Measurements from ENCODE around the gene DLD.
A peak's percentile ranks its signal among the peaks of the same experiment; 100 is the strongest.

The DLD gene

DNA sequence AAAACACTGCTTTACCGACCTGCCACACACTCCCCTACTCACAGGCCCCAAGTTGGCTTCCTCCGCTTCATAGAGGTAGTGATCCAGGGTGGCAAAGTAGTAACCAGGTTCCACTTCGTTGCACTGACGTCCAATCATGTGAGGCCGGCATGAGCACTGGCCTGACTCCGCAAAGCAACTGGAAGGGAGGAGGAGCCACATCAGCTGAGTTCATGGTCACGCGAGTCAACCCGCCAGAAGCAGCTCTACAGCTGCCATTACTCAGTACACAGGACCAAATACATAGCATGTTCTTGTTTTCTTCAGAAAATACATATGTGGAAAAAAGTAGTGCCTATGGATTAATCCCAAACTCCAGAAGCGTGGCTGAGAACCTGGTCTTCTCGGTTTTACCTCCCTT, 73.5 kb downstream of the DLD start:
- Histone ChIP-seq H3K23ac (ENCODE audit: low read length in 2 of 2) (no peak overlapping the region), H3K27ac (ENCODE audit: low read length, poor library complexity, severe bottlenecking) (peak overlapping the region; percentile 32), H3K9ac (ENCODE audit: low read length) (no peak overlapping the region), H3K79me1 (replicated peaks; ENCODE audit: low read length, poor library complexity, severe bottlenecking) (peaks cover 7% of the 10 kb centered on the region), H4K8ac (ENCODE audit: low read length) (peak overlapping the region; percentile 51), H3K4me2 (ENCODE audit: low read length, poor library complexity, severe bottlenecking) (no peak overlapping the region), H2BK12ac (ENCODE audit: low read length in 2 of 2) (no peak overlapping the region), H3K4me3 (ENCODE audit: insufficient read depth in 1 of 2, low read depth in 1 of 2, low read length in 2 of 2) (no peak overlapping the region), H3K36me3 (ENCODE audit: control insufficient read depth in 1 of 2, insufficient read depth in 2 of 2, low read depth in 1 of 2, low read length in 2 of 2) (peaks cover 61 to 89% of the 10 kb centered on the region in 2 experiments), H3K27me3 (ENCODE audit: control insufficient read depth in 1 of 2, insufficient read depth in 1 of 2, low read length in 2 of 2) (no peaks in the 10 kb centered on the region), H2AFZ (ENCODE audit: low read depth, low read length) (no peak overlapping the region), H3K4me1 (ENCODE audit: control insufficient read depth, insufficient read depth, low read depth, low read length) (peaks cover 15% of the 10 kb centered on the region), H3K18ac (ENCODE audit: low read depth in 1 of 2, low read length in 2 of 2) (no peak overlapping the region), H4K91ac (ENCODE audit: low read length) (no peak overlapping the region), H3K9me3 (ENCODE audit: control insufficient read depth, low read length) (no peaks in the 10 kb centered on the region), H2BK15ac (ENCODE audit: low read depth, poor library complexity, severe bottlenecking) (no peak overlapping the region), H3K4ac (ENCODE audit: low read depth in 1 of 2, low read length in 2 of 2) (no peak overlapping the region), H2BK5ac (ENCODE audit: low read depth, low read length, poor library complexity, severe bottlenecking) (no peak overlapping the region), H2BK120ac (ENCODE audit: low read depth, low read length) (no peak overlapping the region), H2AK5ac (ENCODE audit: low read length, severe bottlenecking) (peak overlapping the region; percentile 79), H3K14ac (ENCODE audit: low read length in 2 of 2) (no peak overlapping the region)
- DNase-seq: no peak
- WGBS: 95% methylated on average over 8 of the region's 11 CpGs

DNA sequence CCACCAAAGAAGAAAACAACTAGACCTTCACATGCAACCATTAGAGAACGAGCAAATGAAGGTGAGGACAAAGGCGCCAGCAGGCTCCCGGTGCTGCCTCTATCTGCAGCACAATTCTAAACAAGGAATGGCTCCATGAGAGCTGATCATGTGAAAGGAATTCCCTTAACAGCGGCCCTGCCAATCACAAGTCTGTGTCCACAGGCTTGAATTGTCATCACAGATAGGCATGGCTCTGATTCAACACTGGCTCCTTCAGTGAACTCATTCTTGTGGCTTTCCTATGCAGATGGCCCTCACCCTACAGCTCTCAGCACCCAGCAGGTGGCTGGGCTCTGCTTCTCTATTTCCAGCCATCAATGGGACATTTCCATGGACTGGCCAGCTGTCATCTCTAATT, 75.7 kb downstream of the DLD start:
- Histone ChIP-seq H3K27ac (ENCODE audit: low read length, poor library complexity, severe bottlenecking) (peak overlapping the region; percentile 76), H3K14ac (ENCODE audit: low read length in 2 of 2) (no peak overlapping the region), H4K91ac (ENCODE audit: low read length) (no peak overlapping the region), H3K23ac (ENCODE audit: low read length in 2 of 2) (no peak overlapping the region), H2BK12ac (ENCODE audit: low read length in 2 of 2) (no peak overlapping the region), H2BK120ac (ENCODE audit: low read depth, low read length) (no peak overlapping the region), H2AFZ (ENCODE audit: low read depth, low read length) (no peak overlapping the region), H2BK15ac (ENCODE audit: low read depth, poor library complexity, severe bottlenecking) (no peak overlapping the region), H3K18ac (ENCODE audit: low read depth in 1 of 2, low read length in 2 of 2) (no peak overlapping the region), H2BK5ac (ENCODE audit: low read depth, low read length, poor library complexity, severe bottlenecking) (no peak overlapping the region), H3K9me3 (ENCODE audit: control insufficient read depth, low read length) (no peaks in the 10 kb centered on the region), H3K27me3 (ENCODE audit: control insufficient read depth in 1 of 2, insufficient read depth in 1 of 2, low read length in 2 of 2) (no peaks in the 10 kb centered on the region), H3K79me1 (replicated peaks; ENCODE audit: low read length, poor library complexity, severe bottlenecking) (peaks cover 7% of the 10 kb centered on the region), H3K4me2 (ENCODE audit: low read length, poor library complexity, severe bottlenecking) (no peak overlapping the region), H2AK5ac (ENCODE audit: low read length, severe bottlenecking) (no peak overlapping the region), H3K36me3 (ENCODE audit: control insufficient read depth in 1 of 2, insufficient read depth in 2 of 2, low read depth in 1 of 2, low read length in 2 of 2) (peaks cover 54 to 84% of the 10 kb centered on the region in 2 experiments), H3K9ac (ENCODE audit: low read length) (no peak overlapping the region), H3K4me3 (ENCODE audit: insufficient read depth in 1 of 2, low read depth in 1 of 2, low read length in 2 of 2) (no peak overlapping the region), H3K4me1 (ENCODE audit: control insufficient read depth, insufficient read depth, low read depth, low read length) (peaks cover 12% of the 10 kb centered on the region), H4K8ac (ENCODE audit: low read length) (no peak overlapping the region), H3K4ac (ENCODE audit: low read depth in 1 of 2, low read length in 2 of 2) (no peak overlapping the region)
- WGBS: 25% methylated on average over 4 of the region's 4 CpGs
- peak; percentile 86 for DNase-seq

DNA sequence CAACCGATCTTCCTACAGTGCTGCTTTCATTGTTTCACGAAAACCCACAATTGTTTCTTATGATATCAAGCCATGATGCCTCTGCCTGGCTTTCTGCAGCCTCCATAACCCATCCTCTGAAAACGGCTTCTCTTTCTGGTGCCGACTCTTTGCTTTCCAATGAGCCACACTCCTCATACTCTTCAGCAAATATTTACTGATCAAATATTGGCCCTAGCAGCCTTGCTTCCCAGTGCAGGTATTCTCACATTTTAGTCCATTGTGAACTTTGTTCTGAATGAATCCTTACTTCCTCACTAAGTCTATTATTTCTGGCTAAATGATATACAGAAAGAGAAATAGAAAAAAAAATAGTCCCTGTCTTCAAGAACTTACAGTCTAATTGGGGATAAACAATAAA, 76.4 kb downstream of the DLD start:
- WGBS: 96% methylated on average over 4 of the region's 4 CpGs
- no peak overlapping the region for H3K23ac ChIP-seq (ENCODE audit: low read length in 2 of 2)
- no peak overlapping the region for H3K18ac ChIP-seq (ENCODE audit: low read depth in 1 of 2, low read length in 2 of 2)
- H2BK12ac ChIP-seq (ENCODE audit: low read length in 2 of 2): no peak overlapping the region
- DNase-seq: no peak
- peaks cover 7% of the 10 kb centered on the region for H3K79me1 ChIP-seq (replicated peaks; ENCODE audit: low read length, poor library complexity, severe bottlenecking)
- no peak overlapping the region for H4K8ac ChIP-seq (ENCODE audit: low read length)
- H3K27ac ChIP-seq (ENCODE audit: low read length, poor library complexity, severe bottlenecking): peak overlapping the region; percentile 76
- H3K4me1 ChIP-seq (ENCODE audit: control insufficient read depth, insufficient read depth, low read depth, low read length): peaks cover 10% of the 10 kb centered on the region
- no peak overlapping the region for H3K4me2 ChIP-seq (ENCODE audit: low read length, poor library complexity, severe bottlenecking)
- H2BK15ac ChIP-seq (ENCODE audit: low read depth, poor library complexity, severe bottlenecking): no peak overlapping the region
- H3K4me3 ChIP-seq (ENCODE audit: insufficient read depth in 1 of 2, low read depth in 1 of 2, low read length in 2 of 2): no peak overlapping the region
- H3K36me3 ChIP-seq (ENCODE audit: control insufficient read depth in 1 of 2, insufficient read depth in 2 of 2, low read depth in 1 of 2, low read length in 2 of 2): peaks cover 49 to 79% of the 10 kb centered on the region in 2 experiments
- no peak overlapping the region for H2AFZ ChIP-seq (ENCODE audit: low read depth, low read length)
- no peak overlapping the region for H3K9ac ChIP-seq (ENCODE audit: low read length)
- no peak overlapping the region for H4K91ac ChIP-seq (ENCODE audit: low read length)
- no peaks in the 10 kb centered on the region for H3K9me3 ChIP-seq (ENCODE audit: control insufficient read depth, low read length)
- no peak overlapping the region for H2BK5ac ChIP-seq (ENCODE audit: low read depth, low read length, poor library complexity, severe bottlenecking)
- H3K4ac ChIP-seq (ENCODE audit: low read depth in 1 of 2, low read length in 2 of 2): no peak overlapping the region
- H2AK5ac ChIP-seq (ENCODE audit: low read length, severe bottlenecking): no peak overlapping the region
- H3K14ac ChIP-seq (ENCODE audit: low read length in 2 of 2): no peak overlapping the region
- H2BK120ac ChIP-seq (ENCODE audit: low read depth, low read length): no peak overlapping the region
- no peaks in the 10 kb centered on the region for H3K27me3 ChIP-seq (ENCODE audit: control insufficient read depth in 1 of 2, insufficient read depth in 1 of 2, low read length in 2 of 2)

DNA sequence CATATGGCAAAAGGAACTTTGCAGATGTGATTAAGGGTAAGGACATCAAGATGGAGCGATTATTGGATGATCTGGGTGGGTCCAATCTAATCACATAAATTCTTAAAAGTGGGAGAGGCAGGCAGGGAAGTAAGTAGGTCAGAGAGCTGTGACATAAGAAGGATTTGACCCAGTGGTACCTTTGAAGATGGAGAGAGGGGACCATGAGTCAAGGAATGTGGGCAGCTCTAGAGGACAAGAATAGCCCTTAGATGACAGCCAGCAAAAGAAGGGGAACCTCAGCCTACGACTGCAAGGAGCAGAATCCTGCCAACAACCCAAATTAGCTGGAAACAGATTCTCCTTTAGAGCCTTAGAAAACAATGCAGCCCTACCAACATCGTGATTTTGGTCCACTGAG, 77.5 kb downstream of the DLD start:
- Histone ChIP-seq H3K4me2 (ENCODE audit: low read length, poor library complexity, severe bottlenecking) (no peak overlapping the region), H2BK15ac (ENCODE audit: low read depth, poor library complexity, severe bottlenecking) (no peak overlapping the region), H3K4me3 (ENCODE audit: insufficient read depth in 1 of 2, low read depth in 1 of 2, low read length in 2 of 2) (no peak overlapping the region), H2BK12ac (ENCODE audit: low read length in 2 of 2) (no peak overlapping the region), H3K23ac (ENCODE audit: low read length in 2 of 2) (no peak overlapping the region), H3K14ac (ENCODE audit: low read length in 2 of 2) (peak overlapping the region in 1 of 2 experiments; percentile 35), H2AK5ac (ENCODE audit: low read length, severe bottlenecking) (no peak overlapping the region), H3K27me3 (ENCODE audit: control insufficient read depth in 1 of 2, insufficient read depth in 1 of 2, low read length in 2 of 2) (no peaks in the 10 kb centered on the region), H2BK5ac (ENCODE audit: low read depth, low read length, poor library complexity, severe bottlenecking) (no peak overlapping the region), H3K27ac (ENCODE audit: low read length, poor library complexity, severe bottlenecking) (peak overlapping the region; percentile 11), H3K9me3 (ENCODE audit: control insufficient read depth, low read length) (no peaks in the 10 kb centered on the region), H2AFZ (ENCODE audit: low read depth, low read length) (no peak overlapping the region), H3K4me1 (ENCODE audit: control insufficient read depth, insufficient read depth, low read depth, low read length) (peaks cover 10% of the 10 kb centered on the region), H4K8ac (ENCODE audit: low read length) (no peak overlapping the region), H3K4ac (ENCODE audit: low read depth in 1 of 2, low read length in 2 of 2) (no peak overlapping the region), H3K79me1 (replicated peaks; ENCODE audit: low read length, poor library complexity, severe bottlenecking) (peaks cover 6% of the 10 kb centered on the region), H3K36me3 (ENCODE audit: control insufficient read depth in 1 of 2, insufficient read depth in 2 of 2, low read depth in 1 of 2, low read length in 2 of 2) (peaks cover 52 to 79% of the 10 kb centered on the region in 2 experiments), H3K9ac (ENCODE audit: low read length) (no peak overlapping the region), H2BK120ac (ENCODE audit: low read depth, low read length) (no peak overlapping the region), H3K18ac (ENCODE audit: low read depth in 1 of 2, low read length in 2 of 2) (no peak overlapping the region), H4K91ac (ENCODE audit: low read length) (no peak overlapping the region)
- DNase-seq: no peak
- WGBS: 97% methylated on average over 1 of the region's 3 CpGs

Data from mesenchymal stem cell (in vitro differentiated cells and primary cell).